HEK293T (cell line): ENCODE results near the gene BCAS1.

Experiments
- ARNT ChIP-seq: fragments of 450-650 bp; IDR thresholded peaks from 2 replicates; pipeline ENCODE4 v1.6.1; 2017; ENCODE audit warnings: mild to moderate bottlenecking
- BHLHE40 ChIP-seq: fragments of 450-650 bp; IDR thresholded peaks from 2 replicates; pipeline ENCODE4 v1.6.1; 2016; ENCODE audit warnings: mild to moderate bottlenecking, moderate library complexity, borderline replicate concordance
- ELF4 ChIP-seq: fragments of 450-650 bp; IDR thresholded peaks from 2 replicates; pipeline ENCODE4 v1.6.1; 2017; ENCODE audit warnings: antibody characterized with exemption
- FOXK2 ChIP-seq: fragments of 450-650 bp; IDR thresholded peaks from 2 replicates; pipeline ENCODE4 v1.6.1; 2016; ENCODE audit warnings: mild to moderate bottlenecking
- FOXM1 ChIP-seq: fragments of 450-650 bp; IDR thresholded peaks from 2 replicates; pipeline ENCODE4 v1.6.1; 2017; ENCODE audit warnings: mild to moderate bottlenecking, borderline replicate concordance
- SP1 ChIP-seq: fragments of 450-650 bp; IDR thresholded peaks from 2 replicates; pipeline ENCODE4 v1.6.1; 2017
- SUZ12 ChIP-seq: fragments of 450-650 bp; IDR thresholded peaks from 2 replicates; pipeline ENCODE4 v1.6.1; 2016; ENCODE audit warnings: mild to moderate bottlenecking
- TARDBP ChIP-seq: fragments of 450-650 bp; IDR thresholded peaks from 2 replicates; pipeline ENCODE4 v1.6.1; 2016
- TF ChIP-seq, protein P1 (sequence below): fragments of 450-650 bp; IDR thresholded peaks from 2 replicates; pipeline ENCODE4 v1.6.1; 2016

DNA sequence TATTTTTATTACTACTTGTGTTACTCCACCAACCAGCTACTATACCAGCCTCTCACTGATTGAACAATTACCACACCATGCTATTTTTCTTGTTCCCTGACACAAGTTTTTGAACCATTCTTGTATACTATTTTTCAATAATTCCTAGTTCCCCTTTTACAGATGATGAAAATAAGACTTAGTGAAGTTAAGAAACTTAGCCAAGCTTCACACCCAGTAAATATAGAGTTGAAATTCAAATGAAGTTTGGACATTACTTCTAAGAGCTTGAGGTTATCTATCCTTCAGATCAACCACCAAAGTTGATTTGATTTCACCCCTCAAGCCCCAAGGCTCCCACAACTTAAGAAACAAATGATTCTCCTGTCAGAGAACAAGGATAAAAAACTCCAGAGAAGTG is 13.1 kb upstream of the BCAS1 start:
- TF ChIP-seq SUZ12 (no peak), FOXK2 (no peak), SP1 (no peak), FOXM1 (no peak), TARDBP (no peak), ELF4 (no peak), BHLHE40 (no peak), ARNT (no peak)
- TF ChIP-seq, protein P1, sequence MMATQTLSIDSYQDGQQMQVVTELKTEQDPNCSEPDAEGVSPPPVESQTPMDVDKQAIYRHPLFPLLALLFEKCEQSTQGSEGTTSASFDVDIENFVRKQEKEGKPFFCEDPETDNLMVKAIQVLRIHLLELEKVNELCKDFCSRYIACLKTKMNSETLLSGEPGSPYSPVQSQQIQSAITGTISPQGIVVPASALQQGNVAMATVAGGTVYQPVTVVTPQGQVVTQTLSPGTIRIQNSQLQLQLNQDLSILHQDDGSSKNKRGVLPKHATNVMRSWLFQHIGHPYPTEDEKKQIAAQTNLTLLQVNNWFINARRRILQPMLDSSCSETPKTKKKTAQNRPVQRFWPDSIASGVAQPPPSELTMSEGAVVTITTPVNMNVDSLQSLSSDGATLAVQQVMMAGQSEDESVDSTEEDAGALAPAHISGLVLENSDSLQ: no peak
